Mucosa of rectum (tissue), 2 donors: ENCODE data around the gene KRT34.
"Not testable (repeated sequence)": the region's sequence is repeated elsewhere in the genome, so short reads cannot be mapped to it uniquely, and the experiment has no call there.

Experiments used
- H3K27ac ChIP-seq, 2 donors: one replicate each; pipeline ENCODE4 v1.7.0; 2013; ENCODE audit warnings: inconsistent platforms in 2 of 2, low read depth in 2 of 2, low read length in 2 of 2
- H3K27me3 ChIP-seq, 2 donors: one replicate each; pipeline ENCODE4 v1.7.0; 2013; ENCODE audit warnings: low read length in 2 of 2; ENCODE audit not compliant: control insufficient read depth in 2 of 2, insufficient read depth in 2 of 2
- H3K36me3 ChIP-seq, 2 donors: one replicate each; pipeline ENCODE4 v1.7.0; 2013; ENCODE audit warnings: low read length in 2 of 2; ENCODE audit not compliant: control insufficient read depth in 2 of 2, insufficient read depth in 2 of 2
- H3K4me1 ChIP-seq, 2 donors: one replicate each; pipeline ENCODE4 v1.7.0; 2013; ENCODE audit warnings: low read length in 2 of 2, mild to moderate bottlenecking in 1 of 2; ENCODE audit not compliant: control insufficient read depth in 2 of 2, insufficient read depth in 2 of 2
- H3K4me3 ChIP-seq, 2 donors: one replicate each; pipeline ENCODE4 v1.7.0; 2013; ENCODE audit warnings: low read length in 2 of 2
- H3K9ac ChIP-seq, 2 donors: one replicate each; pipeline ENCODE4 v1.7.0; 2013; ENCODE audit warnings: low read length in 2 of 2, low read depth in 1 of 2, mild to moderate bottlenecking in 1 of 2
- H3K9me3 ChIP-seq, 2 donors: one replicate each; pipeline ENCODE4 v1.7.0; 2013; ENCODE audit warnings: low read length in 2 of 2; ENCODE audit not compliant: control insufficient read depth in 2 of 2
- donor health status: healthy.
- donor health status: Normal muscosa, but diverticular disease.

KRT34 gene

DNA sequence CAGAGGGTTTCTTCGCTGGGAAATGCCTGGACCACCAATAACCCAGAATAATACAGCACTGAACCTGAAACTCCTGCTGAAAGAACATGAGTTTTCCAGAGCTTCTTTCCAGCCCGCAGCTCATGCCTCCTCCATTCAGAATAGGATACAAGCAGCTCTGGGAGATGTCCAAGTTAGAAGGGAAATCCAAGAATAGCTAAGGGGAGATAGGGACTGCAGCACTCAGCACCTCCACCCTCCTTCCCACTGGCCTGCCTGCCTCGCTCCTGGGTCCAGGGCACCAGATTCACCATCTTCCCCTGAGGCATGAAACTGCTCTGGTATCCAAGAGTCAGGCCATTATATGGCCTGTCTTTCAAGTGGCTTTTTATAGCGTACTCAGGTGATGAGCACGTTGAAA is 11.2 kb upstream of the KRT34 start:
- H3K27me3 ChIP-seq = peaks cover 0 to 3% of the 10 kb centered on the region in 2 donors
- H3K4me3 ChIP-seq = no peak overlapping the region
- H3K4me1 ChIP-seq = no peaks in the 10 kb centered on the region
- no peak overlapping the region for H3K27ac ChIP-seq
- no peak overlapping the region for H3K9ac ChIP-seq
- H3K36me3 ChIP-seq = no peaks in the 10 kb centered on the region
- no peaks in the 10 kb centered on the region for H3K9me3 ChIP-seq

DNA sequence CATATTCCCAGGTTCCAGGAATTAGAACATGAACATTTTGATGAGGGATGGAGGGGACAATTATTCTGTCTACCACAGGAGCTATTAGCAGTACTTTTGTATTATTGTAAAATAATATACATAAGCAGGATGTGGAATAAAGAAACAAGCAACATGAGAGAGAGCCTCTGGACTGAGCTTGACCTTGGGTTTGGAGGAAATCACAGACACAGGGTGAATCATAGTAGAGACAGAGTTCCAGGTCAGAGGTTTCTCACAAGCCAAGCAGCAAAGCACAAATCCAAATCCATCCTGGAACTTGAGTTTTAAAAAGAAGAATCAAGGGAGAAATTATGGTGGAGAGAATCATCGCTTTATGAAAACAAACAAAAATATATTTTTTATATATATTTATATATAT is 10.2 kb upstream of the KRT34 start:
- Histone ChIP-seq H3K27ac (no peak overlapping the region), H3K4me3 (no peak overlapping the region), H3K36me3 (no peaks in the 10 kb centered on the region), H3K9me3 (no peaks in the 10 kb centered on the region), H3K4me1 (no peaks in the 10 kb centered on the region), H3K27me3 (peaks cover 0 to 3% of the 10 kb centered on the region in 2 donors), H3K9ac (no peak overlapping the region)

- Histone ChIP-seq H3K27me3 (peaks cover 0 to 3% of the 10 kb centered on the region in 2 donors), H3K9me3 (peaks cover 0 to 2% of the 10 kb centered on the region in 2 donors), H3K4me3 (no peak overlapping the region), H3K36me3 (no peaks in the 10 kb centered on the region), H3K27ac (no peak overlapping the region), H3K4me1 (no peaks in the 10 kb centered on the region), H3K9ac (no peak overlapping the region)
Measured at GRCh38 chr17:41391535-41391934, 9.4 kb upstream of the KRT34 start.

DNA sequence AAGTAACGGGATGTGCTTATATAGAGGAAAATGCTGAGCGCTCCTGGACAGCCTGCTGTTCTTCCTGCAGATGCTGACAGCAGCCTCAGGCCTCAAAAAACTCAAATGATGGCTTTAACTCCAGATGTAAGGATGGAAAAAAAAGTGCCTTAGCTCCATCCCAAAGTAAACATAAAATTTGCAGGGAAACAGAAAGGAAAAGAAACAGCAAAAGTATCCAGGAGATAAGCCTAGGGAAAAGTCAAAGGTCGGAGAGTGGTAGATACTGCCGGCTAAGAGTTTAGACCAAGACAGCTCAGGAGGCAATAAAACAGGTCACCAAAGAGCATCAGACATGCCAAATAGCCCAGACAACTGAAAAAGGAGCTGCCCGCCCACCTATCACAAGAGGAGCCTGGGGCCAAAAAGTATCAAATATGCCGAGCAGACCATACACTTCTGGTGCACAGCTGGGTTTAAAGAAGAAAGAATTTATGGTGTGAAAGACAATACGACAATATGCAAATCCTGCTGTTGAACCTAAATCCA is 8.4 kb upstream of the KRT34 start:
- H3K36me3 ChIP-seq = no peaks in the 10 kb centered on the region
- no peak overlapping the region for H3K9ac ChIP-seq
- no peaks in the 10 kb centered on the region for H3K4me1 ChIP-seq
- no peak overlapping the region for H3K4me3 ChIP-seq
- H3K27me3 ChIP-seq = no peaks in the 10 kb centered on the region
- no peak overlapping the region for H3K27ac ChIP-seq
- peaks cover 0 to 2% of the 10 kb centered on the region in 2 donors for H3K9me3 ChIP-seq

DNA sequence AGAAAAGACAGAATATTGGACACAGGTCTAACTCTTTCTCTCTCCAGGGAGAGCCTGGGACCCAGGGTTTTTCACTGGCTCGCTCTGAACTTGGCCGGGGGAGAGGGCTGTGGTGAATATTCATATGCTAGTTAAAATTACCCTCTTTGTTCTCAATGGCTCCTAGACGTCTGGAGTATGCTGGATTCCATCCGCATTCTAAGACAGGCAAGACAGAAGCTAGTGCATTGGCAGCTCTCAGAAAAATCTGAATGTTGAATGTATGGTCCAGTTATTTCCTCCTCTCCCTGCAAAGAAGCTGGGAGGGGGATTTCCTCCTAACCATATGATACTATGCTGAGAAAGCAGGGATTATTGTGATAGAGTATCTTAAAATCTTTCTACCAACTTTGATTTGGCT is 5.6 kb upstream of the KRT34 start:
- Histone ChIP-seq H3K4me1 (no peaks in the 10 kb centered on the region), H3K36me3 (no peaks in the 10 kb centered on the region), H3K4me3 (no peak overlapping the region), H3K9me3 (peaks cover 0 to 2% of the 10 kb centered on the region in 2 donors), H3K27me3 (peaks cover 0 to 1% of the 10 kb centered on the region in 2 donors), H3K27ac (no peak overlapping the region), H3K9ac (no peak overlapping the region)

DNA sequence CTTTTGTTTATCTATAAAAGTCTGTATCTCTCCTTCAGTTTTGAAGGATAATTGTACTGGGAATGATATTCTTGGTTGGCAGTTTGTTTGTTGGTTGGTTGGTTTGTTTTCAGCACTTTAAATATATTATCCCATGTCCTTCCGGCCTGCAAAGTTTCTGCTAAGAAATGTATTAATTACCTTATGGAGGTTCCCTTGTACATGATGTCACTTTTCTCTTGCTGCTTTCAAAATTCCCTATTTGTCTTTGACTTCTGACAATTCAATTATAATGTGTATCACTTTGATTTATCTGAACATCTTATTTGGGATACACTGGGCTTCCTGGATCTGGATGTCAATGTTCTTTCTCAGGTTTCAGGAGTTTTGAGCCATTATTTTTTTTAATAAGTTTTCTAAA is 4.1 kb upstream of the KRT34 start:
- Histone ChIP-seq H3K4me1 (no peaks in the 10 kb centered on the region), H3K27me3 (peaks cover 0 to 1% of the 10 kb centered on the region in 2 donors), H3K36me3 (no peaks in the 10 kb centered on the region), H3K4me3 (no peak overlapping the region), H3K9ac (no peak overlapping the region), H3K9me3 (peaks cover 0 to 2% of the 10 kb centered on the region in 2 donors), H3K27ac (no peak overlapping the region)

DNA sequence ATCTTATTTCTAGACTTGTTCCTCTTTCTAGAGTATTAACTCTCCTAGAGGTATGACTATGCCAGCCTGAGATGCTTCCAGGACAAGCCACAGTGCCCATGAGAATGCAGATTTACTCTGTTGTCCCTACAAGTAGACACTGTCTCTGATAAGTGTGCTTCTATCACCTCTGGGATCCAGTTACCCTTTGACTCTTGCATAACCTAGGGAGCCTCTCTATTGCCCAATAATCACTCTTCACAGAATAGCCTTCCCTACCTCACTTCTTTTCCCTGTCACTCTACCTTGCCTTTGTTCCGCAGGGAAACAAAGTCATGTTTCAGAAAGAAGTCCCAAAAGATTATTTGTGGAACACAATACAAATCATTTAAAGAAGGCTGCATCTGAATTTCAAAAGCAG is 1.6 kb upstream of the KRT34 start:
- H3K4me1 ChIP-seq = no peaks in the 10 kb centered on the region
- no peaks in the 10 kb centered on the region for H3K36me3 ChIP-seq
- H3K9ac ChIP-seq = no peak overlapping the region
- H3K27me3 ChIP-seq = peaks cover 0 to 1% of the 10 kb centered on the region in 2 donors
- no peak overlapping the region for H3K27ac ChIP-seq
- H3K4me3 ChIP-seq = no peak overlapping the region
- H3K9me3 ChIP-seq = peaks cover 0 to 2% of the 10 kb centered on the region in 2 donors

DNA sequence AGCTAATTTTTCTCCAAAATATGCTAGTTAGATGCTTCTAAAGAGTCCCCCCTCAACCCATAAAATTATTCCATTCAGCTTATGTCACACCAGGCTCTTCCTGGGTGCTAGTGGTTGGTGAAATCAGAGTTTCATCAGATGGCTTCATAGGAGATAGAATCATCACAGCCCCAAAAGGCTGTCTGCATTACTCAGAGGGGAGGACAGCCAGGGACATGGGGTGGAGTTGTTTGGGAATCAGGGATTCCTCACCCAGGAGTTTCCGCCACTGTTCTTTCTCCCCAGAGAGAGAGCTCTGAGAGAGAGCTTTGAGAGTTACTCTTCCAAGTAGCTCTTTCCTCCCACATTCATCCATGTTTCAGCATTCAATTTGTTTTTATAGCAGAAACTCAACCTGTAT is 288 bp upstream of the KRT34 start:
- no peaks in the 10 kb centered on the region for H3K4me1 ChIP-seq
- no peak overlapping the region for H3K9ac ChIP-seq
- H3K27me3 ChIP-seq = peaks cover 0 to 1% of the 10 kb centered on the region in 2 donors
- no peak overlapping the region for H3K27ac ChIP-seq
- H3K9me3 ChIP-seq = peaks cover 0 to 2% of the 10 kb centered on the region in 2 donors
- H3K36me3 ChIP-seq = no peaks in the 10 kb centered on the region
- H3K4me3 ChIP-seq = no peak overlapping the region

- H3K4me3 ChIP-seq, H3K9ac ChIP-seq, H3K9me3 ChIP-seq, H3K36me3 ChIP-seq, H3K4me1 ChIP-seq, H3K27ac ChIP-seq, H3K27me3 ChIP-seq: not testable (repeated sequence)
Measured at GRCh38 chr17:41380091-41380490, 2.0 kb downstream of the KRT34 start.

DNA sequence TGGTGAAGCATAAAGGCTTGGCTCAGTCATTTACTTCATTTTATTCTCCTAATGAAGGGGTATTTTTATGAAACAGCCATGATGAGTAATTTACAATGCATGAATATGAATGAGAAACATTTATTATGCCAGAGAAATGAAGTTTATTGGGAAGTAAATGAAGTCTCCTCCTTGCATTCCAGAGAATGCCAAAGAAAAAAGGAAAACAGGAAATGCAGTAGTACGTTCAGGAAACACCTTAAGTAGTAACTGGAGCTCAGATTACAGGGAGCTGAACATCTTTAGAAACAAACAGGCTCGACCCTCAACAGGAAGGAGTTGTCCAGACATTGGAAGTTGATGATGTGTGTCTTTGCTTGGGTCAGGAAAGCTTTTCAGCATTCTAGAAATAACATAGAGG is 4.6 kb downstream of the KRT34 start:
- Histone ChIP-seq H3K36me3 (no peaks in the 10 kb centered on the region), H3K4me3 (no peak overlapping the region), H3K27ac (no peak overlapping the region), H3K4me1 (no peaks in the 10 kb centered on the region), H3K27me3 (peaks cover 0 to 5% of the 10 kb centered on the region in 2 donors), H3K9me3 (no peaks in the 10 kb centered on the region), H3K9ac (no peak overlapping the region)

- Histone ChIP-seq H3K36me3 (no peaks in the 10 kb centered on the region), H3K4me1 (no peaks in the 10 kb centered on the region), H3K4me3 (no peak within 1 kb of the TSS), H3K27ac (no peak within 1 kb of the TSS), H3K27me3 (peaks cover 0 to 5% of the 10 kb centered on the region in 2 donors), H3K9ac (no peak within 1 kb of the TSS), H3K9me3 (no peaks in the 10 kb centered on the region)
Measured at GRCh38 chr17:41369713-41370112, 12.4 kb downstream of the KRT34 start, which contains the start of gene KRT33B. Gene KRT33B, minus strand, starts transcription at chr17:41369813. Its CDS starts 63 bp downstream, at chr17:41369750.
